GM21786 (cell line): ENCODE measurements around the gene C1QTNF2.

Source experiments
- ATAC-seq: cut with Tn5 transposase; IDR thresholded peaks from one replicate; pipeline ENCODE4 v1.9.1; 2021; ENCODE audit not compliant: unreplicated experiment

Gene C1QTNF2

GRCh38 chr5:160375166-160375565, 4.7 kb upstream of the C1QTNF2 start:
- no peak for ATAC-seq

GRCh38 chr5:160371294-160371693, 868 bp upstream of the C1QTNF2 start:
- ATAC-seq = no peak

- no peak for ATAC-seq
Observed at GRCh38 chr5:160370713-160371034, 248 bp upstream of the C1QTNF2 start.

GRCh38 chr5:160367885-160368284, 2.5 kb downstream of the C1QTNF2 start:
- no peak for ATAC-seq

- ATAC-seq = no peak
Observed at GRCh38 chr5:160367261-160367660, 3.2 kb downstream of the C1QTNF2 start.

GRCh38 chr5:160366230-160366629, 4.2 kb downstream of the C1QTNF2 start:
- no peak for ATAC-seq

GRCh38 chr5:160363660-160364395, 6.6 kb downstream of the C1QTNF2 start:
- ATAC-seq = no peak

GRCh38 chr5:160363211-160363610, 7.2 kb downstream of the C1QTNF2 start:
- no peak for ATAC-seq

GRCh38 chr5:160361624-160362228, 8.7 kb downstream of the C1QTNF2 start:
- ATAC-seq = no peak

GRCh38 chr5:160360310-160360709, 10.1 kb downstream of the C1QTNF2 start:
- ATAC-seq = no peak

GRCh38 chr5:160359816-160360215, 10.6 kb downstream of the C1QTNF2 start:
- ATAC-seq = no peak

GRCh38 chr5:160359242-160359641, 11.2 kb downstream of the C1QTNF2 start:
- ATAC-seq = no peak

GRCh38 chr5:160357861-160358411, 12.5 kb downstream of the C1QTNF2 start:
- no peak for ATAC-seq

GRCh38 chr5:160357394-160357793, 13.0 kb downstream of the C1QTNF2 start:
- no peak for ATAC-seq

GRCh38 chr5:160356550-160357347, 13.7 kb downstream of the C1QTNF2 start:
- ATAC-seq = no peak

GRCh38 chr5:160354666-160355065, 15.8 kb downstream of the C1QTNF2 start:
- ATAC-seq = no peak

GRCh38 chr5:160353379-160353778, 17.0 kb downstream of the C1QTNF2 start:
- ATAC-seq = no peak

GRCh38 chr5:160352308-160352707, 18.1 kb downstream of the C1QTNF2 start:
- no peak for ATAC-seq

- no peak for ATAC-seq
Observed at GRCh38 chr5:160349935-160350303, 20.5 kb downstream of the C1QTNF2 start.

- ATAC-seq = no peak
Observed at GRCh38 chr5:160349249-160349934, 21.0 kb downstream of the C1QTNF2 start.

GRCh38 chr5:160348080-160348479, 22.3 kb downstream of the C1QTNF2 start:
- no peak for ATAC-seq
